Psoas muscle (tissue), 8 donors: ENCODE measurements around the gene USP4. TPM values are rescaled to one million over a fixed set of nuclear protein-coding genes. Genes with fewer than 3 reads are reported as not detected.

ENCODE experiments used
- ATAC-seq, 4 donors: fragments of 200-7000 bp; cut with Tn5 transposase; one replicate each; pipeline ENCODE4 v1.9.1; 2020; ENCODE audit warnings: moderate library complexity in 3 of 4, mild to moderate bottlenecking in 2 of 4
- DNase-seq, 2 donors: peaks; one replicate each; pipeline ENCODE4 v3.0.0-alpha.2; 2020
- H3K27ac ChIP-seq: fragments of 200-600 bp; one replicate; pipeline ENCODE4 v1.8.0; 2022
- H3K27me3 ChIP-seq, 3 donors: fragments of 200-600 bp in 1 of 3; one replicate each; pipeline versions ENCODE4 v1.6.1 to v1.8.0; 2013 to 2022; ENCODE audit warnings: low read length in 2 of 3, mild to moderate bottlenecking in 2 of 3, moderate library complexity in 1 of 3; ENCODE audit not compliant: insufficient read depth in 3 of 3
- H3K36me3 ChIP-seq, 2 donors: fragments of 200-600 bp in 1 of 2; one replicate each; pipeline versions ENCODE4 v1.6.1 to v1.8.0; 2013 to 2022; ENCODE audit warnings: low read depth in 1 of 2, mild to moderate bottlenecking in 1 of 2, moderate library complexity in 1 of 2; ENCODE audit not compliant: insufficient read depth in 1 of 2
- H3K4me1 ChIP-seq: fragments of 200-600 bp; one replicate; pipeline ENCODE4 v1.8.0; 2022
- H3K4me3 ChIP-seq: fragments of 200-600 bp; one replicate; pipeline ENCODE4 v1.8.0; 2022; ENCODE audit warnings: mild to moderate bottlenecking
- H3K9me3 ChIP-seq: fragments of 200-600 bp; one replicate; pipeline ENCODE4 v1.8.0; 2022
- WGBS, 3 donors: extraction: QIAGEN DNeasy Blood & Tissue Kit; methylation state at CpG; one replicate each; pipeline versions ENCODE4 v1.1.6 to v1.1.7; 2013; 5-methylcytosine and 5-hydroxymethylcytosine counted together
- intact Hi-C, 2 donors: fragments of 100-400 bp; cut with DNase I; formaldehyde crosslinking; loops; one replicate each; pipeline versions ENCODE4 v1.11.0 to v1.14.2; 2022
- polyA plus RNA-seq, 3 donors: library from polyadenylated mRNA; stranded (reverse); fragments of 200-250 nt; gene quantifications; one replicate each; pipeline ENCODE4 v1.2.3, GENCODE V29; 2013
- total RNA-seq, 4 donors: library from RNA; stranded (reverse); fragmentation: NEBNext Ultra II Directional in 2 of 4; extraction: Animal tissue kit (Norgen Biotek cat#: 25700) in 2 of 4; gene quantifications; one replicate each; pipeline versions ENCODE4 v1.2.1 to v1.2.4, GENCODE V29; 2021 to 2023
- TF ChIP-seq, protein P1 (sequence below): fragments of 200-600 bp; IDR thresholded peaks from one replicate; pipeline ENCODE4 v1.8.0; 2022; ENCODE audit warnings: antibody characterized with exemption
- donor health status: healthy with polysubstance abuse.
- donor health status: DM: no; HTN: no; CAD: no; lungs with moderate emphysema.
- donor health status: Bipolar disorder and iron deficiency.
- donor health status: healthy.
- donor health status: DM: yes; HTN: yes; CAD: no.
- donor health status: DM: no; HTN: no; CAD: no.
- donor health status: DM: no; HTN: no; CAD: no.
- donor health status: DM: yes; HTN: yes; CAD: no.

Gene USP4
- total and polyA plus RNA-seq, 7 donors: 16.3 to 35.2 (median 26.7) TPM

GRCh38 chr3:49295489-49296058, 44.3 kb downstream of the USP4 start:
- intact Hi-C loops: no loop called here
- DNase-seq (no peak), ATAC-seq (peak in 1 of 4 donors; percentile 21)
- Histone ChIP-seq H3K36me3 (peaks cover 16 to 86% of the 10 kb centered on the region in 2 donors), H3K27me3 (no peaks in the 10 kb centered on the region), H3K4me1 (peaks cover 34% of the 10 kb centered on the region), H3K27ac (peak overlapping the region; percentile 80), H3K9me3 (no peaks in the 10 kb centered on the region), H3K4me3 (no peak overlapping the region)
- 67 to 80% (median 77%) methylated on average over 11 of the region's 11 CpGs for WGBS, 3 donors
- TF ChIP-seq, protein P1, sequence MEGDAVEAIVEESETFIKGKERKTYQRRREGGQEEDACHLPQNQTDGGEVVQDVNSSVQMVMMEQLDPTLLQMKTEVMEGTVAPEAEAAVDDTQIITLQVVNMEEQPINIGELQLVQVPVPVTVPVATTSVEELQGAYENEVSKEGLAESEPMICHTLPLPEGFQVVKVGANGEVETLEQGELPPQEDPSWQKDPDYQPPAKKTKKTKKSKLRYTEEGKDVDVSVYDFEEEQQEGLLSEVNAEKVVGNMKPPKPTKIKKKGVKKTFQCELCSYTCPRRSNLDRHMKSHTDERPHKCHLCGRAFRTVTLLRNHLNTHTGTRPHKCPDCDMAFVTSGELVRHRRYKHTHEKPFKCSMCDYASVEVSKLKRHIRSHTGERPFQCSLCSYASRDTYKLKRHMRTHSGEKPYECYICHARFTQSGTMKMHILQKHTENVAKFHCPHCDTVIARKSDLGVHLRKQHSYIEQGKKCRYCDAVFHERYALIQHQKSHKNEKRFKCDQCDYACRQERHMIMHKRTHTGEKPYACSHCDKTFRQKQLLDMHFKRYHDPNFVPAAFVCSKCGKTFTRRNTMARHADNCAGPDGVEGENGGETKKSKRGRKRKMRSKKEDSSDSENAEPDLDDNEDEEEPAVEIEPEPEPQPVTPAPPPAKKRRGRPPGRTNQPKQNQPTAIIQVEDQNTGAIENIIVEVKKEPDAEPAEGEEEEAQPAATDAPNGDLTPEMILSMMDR: peak; percentile 42

DNA sequence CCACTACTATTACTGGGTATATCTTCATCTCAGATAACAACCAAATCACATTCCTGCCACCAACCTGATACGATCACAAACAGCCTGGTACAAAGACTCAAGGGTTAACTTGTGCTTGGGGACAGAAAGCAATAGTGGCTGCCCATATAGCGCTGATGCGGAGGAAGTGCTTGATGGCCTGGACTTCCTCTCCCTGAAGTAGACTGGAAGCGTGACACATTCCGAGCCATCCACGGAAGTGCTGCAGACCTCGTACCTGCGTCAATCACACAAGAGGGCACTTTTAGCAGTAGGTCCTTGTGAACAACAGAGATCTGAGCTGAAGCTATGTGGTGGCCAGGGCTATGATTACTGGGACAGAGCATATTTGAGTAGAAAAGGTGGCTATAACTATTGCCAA, 45.5 kb downstream of the USP4 start:
- H3K36me3 ChIP-seq: peaks cover 22 to 87% of the 10 kb centered on the region in 2 donors
- no peaks in the 10 kb centered on the region for H3K27me3 ChIP-seq
- H3K9me3 ChIP-seq: no peaks in the 10 kb centered on the region
- WGBS, 3 donors: 49 to 68% (median 49%) methylated on average over 8 of the region's 8 CpGs
- ATAC-seq: peak in 3 of 4 donors; percentile 13 to 30 (median 19)
- TF ChIP-seq, protein P1: no peak
- peak overlapping the region; percentile 55 for H3K27ac ChIP-seq
- peaks cover 34% of the 10 kb centered on the region for H3K4me1 ChIP-seq
- no peak overlapping the region for H3K4me3 ChIP-seq
- intact Hi-C loops: loop anchor here in 1 of 2 donors (5.0 kb wide), 1 partner anchor 153 kb away; no protein-coding TSS in a partner anchor
- DNase-seq: no peak

DNA sequence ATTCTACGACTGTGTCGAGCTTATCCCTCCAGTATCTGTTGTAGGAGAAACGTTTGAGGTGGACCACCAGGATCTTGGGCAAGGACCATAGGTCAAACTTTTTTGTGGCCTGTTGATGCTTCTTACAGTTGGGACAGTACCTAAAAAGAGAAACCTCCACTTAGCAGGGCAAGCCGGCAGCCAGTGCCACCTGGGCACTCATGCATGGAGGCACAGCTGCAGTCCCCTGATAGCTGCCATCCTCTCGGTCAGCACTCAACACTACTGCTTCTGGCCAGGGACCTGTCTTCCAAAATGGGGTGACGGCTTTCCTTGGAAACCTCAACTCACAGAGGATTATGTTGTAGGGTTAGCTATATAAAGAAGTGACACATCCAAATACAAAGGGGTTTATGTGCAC, 55.9 kb downstream of the USP4 start:
- ATAC-seq: no peak
- TF ChIP-seq, protein P1: no peak
- Histone ChIP-seq H3K27ac (no peak overlapping the region), H3K27me3 (no peaks in the 10 kb centered on the region), H3K9me3 (no peaks in the 10 kb centered on the region), H3K4me1 (peaks cover 1% of the 10 kb centered on the region), H3K4me3 (no peak overlapping the region), H3K36me3 (peaks cover 27 to 91% of the 10 kb centered on the region in 2 donors)
- intact Hi-C loops: no loop called here
- DNase-seq: no peak
- WGBS, 3 donors: 83 to 90% (median 85%) methylated on average over 6 of the region's 6 CpGs

- Histone ChIP-seq H3K36me3 (peaks cover 13 to 55% of the 10 kb centered on the region in 2 donors), H3K27me3 (no peaks in the 10 kb centered on the region), H3K9me3 (no peaks in the 10 kb centered on the region), H3K27ac (peak overlapping the region; percentile 94), H3K4me1 (peaks cover 22% of the 10 kb centered on the region), H3K4me3 (no peak overlapping the region)
- TF ChIP-seq, protein P1: no peak
- no peak for ATAC-seq
- no peak for DNase-seq
- intact Hi-C loops: loop anchor here in 1 of 2 donors (5.0 kb wide), 1 partner anchor 107 kb away; the partner anchor contains the start of gene KLHDC8B
These were observed 60.5 kb downstream of the USP4 start for GRCh38 chr3:49279376-49279775.

GRCh38 chr3:49278548-49278947, 61.3 kb downstream of the USP4 start:
- ATAC-seq (no peak), DNase-seq (no peak)
- peaks cover 22% of the 10 kb centered on the region for H3K4me1 ChIP-seq
- intact Hi-C loops: loop anchor here in 1 of 2 donors (5.0 kb wide), 1 partner anchor 106 kb away; the partner anchor contains the start of gene KLHDC8B
- peak overlapping the region; percentile 94 for H3K27ac ChIP-seq
- 38 to 71% (median 43%) methylated on average over 4 of the region's 4 CpGs for WGBS, 3 donors
- no peak overlapping the region for H3K4me3 ChIP-seq
- peaks cover 7 to 47% of the 10 kb centered on the region in 2 donors for H3K36me3 ChIP-seq
- H3K9me3 ChIP-seq: no peaks in the 10 kb centered on the region
- TF ChIP-seq, protein P1: no peak
- H3K27me3 ChIP-seq: no peaks in the 10 kb centered on the region
